Measurements from ENCODE around the gene GLG1. TPM values are rescaled to one million over a fixed set of nuclear protein-coding genes. Genes with fewer than 3 reads are reported as not detected.
A peak's percentile ranks its signal among the peaks of the same experiment; 100 is the strongest.
"Not testable (repeated sequence)": the region's sequence is repeated elsewhere in the genome, so short reads cannot be mapped to it uniquely, and the experiment has no call there.

GLG1 gene
- 110 TPM for total RNA-seq
- long read RNA-seq, full-length matches to known transcripts, result 138 of 221 reads
- long read RNA-seq, partial matches to known transcripts, result 42 of 221 reads
- long read RNA-seq, other reads (novel, unspliced or antisense), result 41 of 221 reads

DNA sequence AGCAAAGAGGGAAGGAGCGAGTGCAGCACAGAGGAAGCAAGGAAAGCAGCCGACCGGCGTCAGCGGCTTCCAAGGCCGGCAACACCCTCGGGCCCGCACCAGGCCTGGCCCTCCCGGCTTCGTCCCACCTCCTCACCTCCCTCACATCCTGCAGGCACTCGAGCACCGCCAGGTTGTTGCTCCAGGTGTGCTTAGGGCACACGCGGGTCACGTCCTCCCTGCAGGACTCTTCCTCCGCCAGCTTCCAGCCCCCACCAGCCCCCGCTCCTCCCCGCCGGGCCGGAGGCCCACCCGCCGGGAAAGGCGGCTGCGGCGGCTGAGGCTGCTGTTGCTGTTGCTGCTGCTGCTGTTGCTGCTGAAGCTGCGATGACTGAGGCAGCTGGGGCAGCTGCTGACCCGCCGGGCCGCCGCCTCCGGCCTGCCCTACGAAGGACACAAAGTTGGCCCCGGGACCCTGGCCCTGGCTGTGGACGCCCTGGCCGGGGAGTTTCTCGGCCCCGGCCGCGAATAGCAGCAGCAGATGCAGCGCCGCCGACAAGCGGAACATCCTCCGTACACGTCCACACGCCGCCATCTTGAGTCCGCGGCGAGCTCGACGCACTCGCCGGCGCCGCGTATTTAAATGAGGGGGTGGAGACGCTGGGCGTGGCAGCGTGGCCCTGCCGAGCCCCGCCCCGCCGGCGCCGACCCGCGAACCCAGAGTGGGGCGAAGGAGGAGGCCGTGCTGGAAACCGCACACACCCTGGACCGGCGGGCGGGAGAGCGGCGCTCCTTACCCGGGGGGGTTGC, at the start of gene GLG1:
GLG1 (minus strand) TSS at position 594 of the 789 bp plus-strand sequence; CDS start at position 574, 20 bp downstream.
- intact Hi-C loops (cut with DNase I), result loop anchor here (5.0 kb wide), 2 partner anchors 104 to 309 kb away; partner anchors contain the start of gene PSMD7
- DNase-seq (ENCODE audit: low spot score), result peak; percentile 97

DNA sequence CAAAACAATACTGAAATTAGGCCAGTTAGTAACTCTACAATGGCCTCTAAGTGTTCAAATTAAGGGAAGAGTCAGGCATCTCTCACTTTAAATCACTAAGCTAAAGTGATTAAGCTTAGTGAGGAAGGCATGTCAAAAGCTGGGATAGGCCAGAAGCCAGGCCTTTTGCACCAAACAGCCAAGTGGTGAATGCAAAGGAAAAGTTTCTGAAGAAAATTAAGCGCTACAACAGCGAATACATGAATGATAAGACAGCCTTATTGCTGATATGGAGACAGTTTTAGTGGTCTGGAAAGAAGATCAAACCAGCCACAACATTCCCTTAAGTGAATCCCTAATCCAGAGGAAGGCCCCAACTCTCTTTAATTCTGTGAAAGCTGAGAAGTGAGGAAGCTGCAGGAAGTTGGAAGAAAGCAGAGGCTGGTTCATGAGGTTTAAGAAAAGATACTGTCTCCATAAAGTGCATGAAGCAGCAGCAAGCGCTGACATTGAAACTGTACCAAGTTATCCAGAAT, 47.7 kb upstream of the GLG1 start:
- no peak for DNase-seq (ENCODE audit: low spot score)
- intact Hi-C loops (cut with DNase I), result no loop called here

DNA sequence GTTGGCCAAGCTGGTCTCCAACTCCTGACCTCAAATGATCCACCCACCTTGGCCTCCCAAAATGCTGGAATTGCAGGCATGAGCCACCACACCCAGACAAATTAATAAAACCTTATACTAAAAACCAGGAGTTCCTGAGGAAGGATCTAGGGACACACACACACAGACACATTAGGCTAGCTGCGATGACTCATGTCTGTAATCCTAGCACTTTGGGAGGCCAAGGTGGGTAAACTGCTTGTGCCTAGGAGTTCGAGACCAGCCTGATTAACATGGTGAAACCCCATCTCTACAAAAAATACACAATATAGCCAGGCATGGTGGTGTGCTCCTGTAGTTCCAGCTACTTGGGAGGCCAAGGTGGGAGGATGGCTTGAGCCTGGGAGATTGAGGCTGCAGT, 46.0 kb upstream of the GLG1 start:
- DNase-seq (ENCODE audit: low spot score); intact Hi-C loops (cut with DNase I): not testable (repeated sequence)

DNA sequence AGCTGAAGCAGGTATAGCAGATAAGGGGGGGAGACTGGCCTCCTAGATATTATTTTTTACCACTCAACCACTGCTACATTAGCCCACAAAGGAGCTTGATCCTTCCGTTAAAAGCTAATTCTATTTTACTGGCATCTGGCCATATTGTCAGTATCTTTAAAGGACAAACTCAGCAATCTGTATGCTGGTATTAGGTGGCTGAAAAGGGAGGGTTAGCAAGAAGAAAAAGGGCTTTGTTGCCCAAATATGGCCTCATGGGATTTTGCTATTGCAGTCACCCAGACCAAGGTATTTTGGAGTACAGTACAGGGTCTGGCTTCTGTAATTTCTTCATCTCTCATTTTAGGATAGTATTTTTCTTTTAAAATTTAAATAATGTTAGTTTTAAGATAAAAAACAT, 45.3 kb upstream of the GLG1 start:
- intact Hi-C loops (cut with DNase I), result no loop called here
- DNase-seq (ENCODE audit: low spot score), result no peak

DNA sequence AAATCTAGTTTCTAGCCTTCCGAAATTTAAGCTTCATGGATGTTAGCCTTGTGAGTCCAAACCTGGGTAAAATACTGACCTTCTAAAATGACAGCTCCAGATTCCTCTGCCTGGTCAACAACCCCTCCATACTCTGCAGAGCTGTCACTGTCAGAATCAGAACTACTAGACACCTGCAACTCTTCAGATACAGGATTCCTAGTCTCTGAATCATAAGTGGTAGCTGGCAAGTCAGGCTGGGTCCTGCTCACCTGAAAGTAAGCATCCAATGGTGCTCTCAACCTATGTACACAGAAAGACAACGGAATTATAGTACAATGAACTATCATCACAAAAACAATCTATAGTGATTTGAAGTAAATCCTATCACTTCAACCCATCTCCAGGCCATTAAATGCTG, 44.9 kb upstream of the GLG1 start:
- intact Hi-C loops (cut with DNase I), result no loop called here
- no peak for DNase-seq (ENCODE audit: low spot score)

DNA sequence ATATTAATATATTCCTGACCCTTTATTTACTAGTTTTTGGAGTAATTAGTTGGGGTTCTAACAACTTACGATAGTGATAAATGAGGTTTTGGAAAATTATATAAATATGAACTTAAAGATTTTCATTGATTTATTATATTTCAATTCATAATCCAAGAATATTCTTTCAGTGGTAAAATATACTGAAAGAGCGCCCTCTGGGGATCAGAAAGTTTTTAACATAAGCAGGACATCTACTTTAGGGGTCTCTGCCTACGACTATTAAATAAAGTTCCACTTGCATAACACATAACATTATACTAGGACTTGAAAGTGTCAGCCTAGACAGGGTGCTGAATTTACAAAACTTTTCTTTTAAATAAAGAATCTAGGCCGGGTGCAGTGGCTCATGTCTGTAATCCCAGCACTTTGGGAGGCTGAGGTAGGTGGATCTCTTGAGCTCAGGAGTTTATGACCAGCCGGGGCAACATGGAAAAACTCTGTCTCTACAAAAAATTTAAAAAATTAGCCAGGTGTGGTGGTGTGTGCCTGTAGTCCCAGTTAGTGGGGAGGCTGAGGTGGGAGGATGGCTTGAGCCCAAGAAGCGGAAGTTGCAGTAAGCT, 44.2 kb upstream of the GLG1 start:
- intact Hi-C loops (cut with DNase I), result no loop called here

DNA sequence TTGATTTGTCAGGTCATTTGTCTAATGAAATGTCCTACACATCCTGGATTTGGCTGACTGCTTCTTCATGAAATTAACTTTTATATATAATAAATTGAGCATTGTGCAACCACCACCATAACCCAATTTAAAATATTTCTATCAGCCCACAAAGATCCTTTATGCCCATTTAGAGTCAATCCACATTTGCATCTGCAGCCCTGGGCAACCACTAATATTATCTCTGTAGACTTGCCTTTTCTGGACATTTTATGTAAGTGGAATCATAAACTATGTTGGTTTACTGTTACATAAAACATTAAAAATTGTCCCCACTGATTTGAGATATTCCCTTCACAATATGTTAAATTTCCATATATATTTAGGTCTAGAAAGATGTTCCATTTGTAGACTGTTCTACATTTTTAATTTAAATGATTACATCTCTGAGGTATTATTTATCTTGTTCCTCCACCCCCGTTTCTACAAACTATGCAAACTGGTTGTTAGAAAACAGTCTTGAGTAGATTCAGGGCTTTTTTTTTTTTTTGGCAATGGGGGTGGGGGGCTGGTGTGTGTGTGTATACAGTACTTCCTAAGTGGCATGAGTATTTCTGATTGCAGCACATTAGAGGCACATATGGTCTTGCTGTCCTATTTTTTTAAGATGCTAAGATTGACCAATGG, 43.1 kb upstream of the GLG1 start:
- no peak for DNase-seq (ENCODE audit: low spot score)

More for the DNA sequence above, 44.2 kb upstream of the GLG1 start:
- DNase-seq (ENCODE audit: low spot score), result no peak

DNA sequence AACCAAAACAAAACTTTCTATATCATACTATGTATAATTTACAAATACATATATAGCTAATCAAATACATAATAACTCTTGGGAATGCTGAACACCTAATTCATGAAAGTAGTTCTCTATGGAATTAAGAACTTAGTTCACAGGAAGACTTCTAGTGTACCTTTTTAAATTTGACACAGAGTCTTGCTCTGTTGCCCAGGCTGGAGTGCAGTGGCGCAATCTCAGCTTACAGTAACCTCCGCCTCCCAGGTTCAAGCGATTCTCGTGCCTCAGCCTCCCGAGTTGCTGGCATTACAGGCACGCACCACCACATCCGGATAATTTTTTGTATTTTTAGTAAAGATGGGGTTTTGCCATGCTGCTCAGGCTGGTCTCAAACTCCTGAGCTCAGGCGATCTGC, 35.1 kb upstream of the GLG1 start:
- intact Hi-C loops (cut with DNase I), result no loop called here
- no peak for DNase-seq (ENCODE audit: low spot score)

More for the DNA sequence above, 43.1 kb upstream of the GLG1 start:
- intact Hi-C loops (cut with DNase I), result no loop called here

DNA sequence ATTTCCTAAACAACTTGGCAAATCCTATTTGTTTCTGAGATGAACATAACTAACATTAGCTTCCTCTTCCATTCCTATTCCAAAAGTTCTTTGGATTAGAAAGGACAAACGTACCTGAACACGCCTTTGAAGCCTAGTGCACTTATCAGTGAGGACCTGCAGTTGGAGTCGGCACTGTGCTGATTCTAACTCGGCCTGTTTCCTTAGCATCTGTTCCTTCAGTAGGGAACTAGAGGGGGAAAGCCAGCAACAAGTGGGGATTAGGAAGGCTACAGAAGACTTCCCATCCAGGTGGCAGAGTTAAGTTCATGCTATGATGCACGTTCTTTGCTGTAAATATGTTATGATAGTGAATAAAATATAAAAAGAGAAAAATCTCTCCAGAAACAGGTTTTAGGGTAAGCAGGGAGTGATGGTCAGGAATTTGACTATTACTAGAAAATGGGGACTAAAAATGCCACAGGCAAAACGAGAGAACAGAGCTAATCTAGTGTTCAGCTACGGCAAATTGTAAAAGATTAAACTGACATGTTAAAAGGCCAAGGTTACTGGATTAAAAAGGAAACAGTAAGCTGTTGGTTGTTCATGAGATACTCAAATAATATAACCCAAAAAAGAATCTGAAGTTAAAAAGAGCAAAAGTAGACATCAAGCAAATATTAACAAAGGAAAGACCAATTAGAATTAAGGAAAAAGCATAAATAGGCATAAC, 31.0 kb upstream of the GLG1 start:
- DNase-seq (ENCODE audit: low spot score), result no peak

DNA sequence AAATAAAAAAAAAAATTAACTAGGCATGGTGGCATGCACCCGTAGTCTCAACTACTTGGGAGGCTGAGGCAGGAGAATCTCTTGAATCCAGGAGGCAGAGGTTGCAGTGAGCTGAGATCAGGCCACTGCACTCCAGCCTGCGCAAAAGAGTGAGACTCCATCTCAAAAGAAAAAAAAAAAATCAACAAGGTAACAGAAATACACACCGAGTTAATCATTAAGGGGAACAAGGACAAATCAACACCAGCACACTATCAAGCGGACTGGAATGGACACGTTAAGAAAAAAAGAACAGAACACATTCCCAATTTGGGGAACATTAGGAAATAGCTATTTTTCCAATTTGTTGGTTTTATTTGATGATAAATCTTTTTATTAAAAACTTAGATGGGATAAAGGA, 28.4 kb upstream of the GLG1 start:
- intact Hi-C loops (cut with DNase I), result no loop called here
- DNase-seq (ENCODE audit: low spot score), result no peak

More for the DNA sequence above, 31.0 kb upstream of the GLG1 start:
- intact Hi-C loops (cut with DNase I), result no loop called here

DNA sequence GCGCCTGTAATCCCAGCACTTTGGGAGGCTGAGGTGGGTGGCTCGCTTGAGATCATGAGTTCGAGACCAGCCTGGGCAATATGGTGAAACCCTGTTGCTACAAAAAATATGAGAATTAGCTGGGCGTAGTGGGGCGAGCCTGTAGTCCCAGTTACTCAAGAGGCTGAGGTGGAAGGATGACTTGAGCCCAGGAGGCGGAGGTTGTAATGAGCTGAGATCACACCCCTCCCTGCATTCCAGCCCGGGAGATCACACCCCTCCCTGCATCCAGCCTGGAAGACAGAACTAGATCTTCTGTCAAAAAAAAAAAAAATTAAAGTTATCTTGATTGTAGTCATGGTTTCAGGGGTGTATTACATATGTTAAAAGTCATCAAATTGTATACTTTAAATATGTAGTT, 26.8 kb upstream of the GLG1 start:
- intact Hi-C loops (cut with DNase I), result no loop called here

DNA sequence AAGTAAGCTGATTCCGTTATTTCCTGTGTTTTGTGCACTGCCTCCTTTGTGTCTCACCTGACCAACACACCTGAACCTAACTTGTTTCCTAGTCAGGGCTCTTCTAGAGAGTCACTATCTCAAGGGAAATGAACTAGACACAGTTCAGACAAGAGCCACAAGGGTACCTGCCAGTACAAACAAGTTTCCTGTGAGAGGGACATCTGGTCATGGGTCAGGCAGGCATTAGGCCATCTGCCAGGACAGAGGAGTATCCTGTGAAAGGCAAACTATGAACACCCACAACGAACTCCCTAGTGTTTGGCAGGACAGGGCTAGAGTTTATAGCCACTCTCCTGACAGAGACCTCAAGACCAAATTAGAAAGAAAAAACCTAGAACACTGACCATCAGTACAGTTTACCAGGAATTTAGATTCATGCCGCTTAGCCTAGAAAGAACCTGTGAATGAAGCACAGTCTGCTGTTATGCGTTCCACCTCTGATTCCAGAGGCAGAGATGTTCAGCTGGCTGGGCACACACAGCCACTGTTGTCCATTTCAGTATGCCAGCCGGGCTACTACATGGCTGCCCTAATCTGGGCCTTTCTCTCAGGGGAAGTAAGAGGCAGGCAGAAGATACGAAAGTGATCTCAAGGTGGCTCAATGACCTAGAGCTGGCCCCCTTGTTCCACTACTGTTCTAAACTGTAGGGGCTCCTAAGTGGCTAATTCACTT, 20.7 kb upstream of the GLG1 start:
- intact Hi-C loops (cut with DNase I), result loop anchor here (10.0 kb wide), 1 partner anchor 313 kb away; no protein-coding TSS in a partner anchor
- no peak for DNase-seq (ENCODE audit: low spot score)

More for the DNA sequence above, 26.8 kb upstream of the GLG1 start:
- DNase-seq (ENCODE audit: low spot score), result no peak

DNA sequence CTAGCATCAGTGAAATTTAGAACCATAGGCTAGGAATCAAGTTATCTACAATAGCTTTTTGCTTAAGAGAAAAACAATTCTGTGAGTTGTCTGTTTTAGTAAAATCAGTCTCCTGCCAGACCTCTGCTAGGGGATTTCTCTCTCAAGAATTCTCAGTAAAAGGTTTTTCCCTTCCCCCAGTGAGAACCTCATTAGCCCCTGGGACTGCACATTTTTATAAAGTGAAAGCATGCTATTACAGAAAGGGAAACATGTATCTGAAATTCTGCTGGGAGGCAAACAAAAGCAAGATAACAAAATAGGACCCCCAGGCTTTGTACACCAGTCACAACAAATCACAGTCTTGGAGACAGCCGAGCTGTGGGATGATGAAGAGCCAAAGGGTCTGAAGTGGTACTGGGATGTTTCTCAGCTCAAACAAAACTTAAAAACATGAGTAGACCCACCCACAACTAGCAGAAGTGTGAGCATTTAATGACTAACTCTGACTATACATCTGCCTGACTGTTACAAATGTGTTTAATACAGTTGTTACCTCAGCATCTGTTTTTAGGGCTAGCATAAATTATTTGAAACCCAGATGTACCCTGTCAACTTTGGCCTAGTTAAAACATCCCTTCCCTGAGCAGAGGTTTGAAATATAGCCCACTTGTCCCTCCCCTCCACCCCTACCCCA, 20.0 kb upstream of the GLG1 start:
- DNase-seq (ENCODE audit: low spot score), result no peak
- intact Hi-C loops (cut with DNase I), result loop anchor here (10.0 kb wide), 1 partner anchor 312 kb away; no protein-coding TSS in a partner anchor

DNA sequence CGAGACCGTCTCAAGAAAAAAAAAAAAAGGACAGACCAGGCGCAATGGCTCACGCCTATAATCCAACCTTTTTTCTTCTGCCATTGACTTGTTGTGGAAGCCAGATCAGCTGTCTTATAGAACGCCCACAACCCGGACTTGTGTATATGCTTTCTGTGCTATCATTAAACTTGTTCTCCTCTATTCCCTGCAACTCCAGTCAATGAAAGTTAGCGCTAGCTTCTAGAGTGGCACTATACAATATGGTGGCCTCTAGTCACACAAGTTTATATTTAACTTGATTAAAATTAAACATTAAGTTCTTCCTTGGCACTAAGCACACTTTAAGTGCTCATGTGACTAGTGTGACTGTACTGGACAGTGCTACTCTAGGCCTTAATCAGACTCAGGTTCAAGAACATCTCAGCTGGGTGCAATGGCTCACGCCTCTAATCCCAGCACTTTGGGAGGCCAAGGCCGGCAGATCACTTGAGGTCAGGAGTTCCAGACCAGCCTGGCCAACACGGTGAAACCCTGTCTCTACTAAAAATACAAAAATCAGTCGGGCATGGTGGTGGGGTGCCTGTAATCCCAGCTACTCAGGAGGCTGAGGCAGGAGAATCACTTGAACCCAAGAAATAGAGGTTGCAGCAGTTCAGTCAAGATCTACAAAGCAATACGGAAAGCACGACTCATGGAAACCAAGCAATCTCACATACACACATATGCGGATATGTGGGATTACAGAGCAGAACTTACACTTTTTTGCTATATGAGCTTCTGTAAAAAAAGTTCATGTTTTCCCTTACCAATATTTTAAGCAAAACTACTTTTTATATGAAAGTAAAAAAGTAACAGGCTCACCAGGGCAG, 18.8 kb upstream of the GLG1 start:
- no peak for DNase-seq (ENCODE audit: low spot score)
- intact Hi-C loops (cut with DNase I), result loop anchor here (10.0 kb wide), 1 partner anchor 311 kb away; no protein-coding TSS in a partner anchor

DNA sequence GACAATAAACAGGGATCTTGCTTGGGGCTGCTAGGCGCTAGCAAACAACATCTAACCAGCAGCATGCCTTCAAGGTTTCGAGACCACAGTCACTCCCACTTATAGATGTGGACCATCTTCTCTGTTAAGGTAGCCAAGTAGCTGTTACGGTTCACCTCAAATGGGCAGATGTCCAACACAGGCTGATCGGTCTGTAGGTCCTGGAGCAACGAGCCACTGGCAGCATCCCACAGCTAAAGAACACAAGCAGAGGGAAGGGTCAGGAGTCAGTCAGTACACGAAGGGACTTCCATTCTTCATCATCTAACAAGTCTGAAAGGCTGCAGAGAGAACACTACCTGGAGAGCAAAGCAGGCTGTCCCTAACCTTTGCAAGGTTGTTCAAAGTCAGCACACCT, 16.9 kb upstream of the GLG1 start:
- no peak for DNase-seq (ENCODE audit: low spot score)
- intact Hi-C loops (cut with DNase I), result loop anchor here (10.0 kb wide), 1 partner anchor 309 kb away; no protein-coding TSS in a partner anchor

DNA sequence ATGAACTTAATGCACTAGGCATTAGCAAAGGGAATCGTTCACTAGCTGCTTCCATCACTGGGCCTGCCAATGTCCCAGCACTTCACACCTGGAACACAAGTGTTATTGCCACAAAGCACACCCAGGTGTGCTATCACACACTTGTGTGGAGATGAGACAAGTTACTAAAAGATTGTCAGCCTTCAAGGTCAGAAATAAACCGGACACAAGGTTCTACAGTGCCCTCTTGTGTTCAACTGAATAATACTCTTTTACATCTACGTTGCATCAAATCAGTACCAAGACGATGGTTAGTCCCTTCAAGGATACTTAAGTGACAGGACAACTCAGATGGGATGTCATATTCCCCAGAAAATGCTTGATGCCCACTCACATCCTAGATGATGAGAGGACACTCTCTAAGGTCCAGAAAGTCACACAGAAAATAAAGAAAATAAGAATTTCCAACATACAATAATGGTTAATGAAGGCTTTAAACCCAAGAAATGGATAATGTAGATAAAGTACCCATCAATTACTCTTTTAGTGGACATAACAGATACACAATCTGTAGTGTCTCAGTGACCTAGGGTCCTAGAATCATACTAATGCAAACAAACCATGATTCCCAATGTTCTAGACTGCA, 16.4 kb upstream of the GLG1 start:
- intact Hi-C loops (cut with DNase I), result loop anchor here (10.0 kb wide), 1 partner anchor 309 kb away; no protein-coding TSS in a partner anchor
- DNase-seq (ENCODE audit: low spot score), result no peak

DNA sequence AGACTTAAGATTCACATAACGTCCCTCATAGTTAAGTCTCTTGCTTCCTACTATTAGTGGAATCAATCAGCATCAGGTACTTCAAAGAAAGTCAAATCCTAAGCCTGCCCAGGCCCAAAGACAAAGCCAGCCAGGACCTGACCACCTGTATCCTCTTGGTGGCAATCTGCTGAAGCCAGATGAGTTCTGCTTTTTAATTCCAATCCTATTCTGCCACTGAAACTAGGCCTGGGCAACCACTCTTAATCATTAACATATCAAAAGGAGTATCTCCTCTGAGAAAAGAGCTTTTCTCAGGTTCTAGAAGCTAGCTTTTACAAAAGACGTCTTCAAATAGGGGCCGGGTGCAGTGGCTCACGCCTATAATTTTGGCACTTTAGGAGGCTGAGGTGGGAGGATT, 15.1 kb upstream of the GLG1 start:
- DNase-seq (ENCODE audit: low spot score), result no peak
- intact Hi-C loops (cut with DNase I), result loop anchor here (10.0 kb wide), 1 partner anchor 307 kb away; no protein-coding TSS in a partner anchor
